ENCODE results near the gene PTPRN2. TPM values are rescaled to one million over a fixed set of nuclear protein-coding genes. Genes with fewer than 3 reads are reported as not detected.
"Not testable (repeated sequence)": the region's sequence is repeated elsewhere in the genome, so short reads cannot be mapped to it uniquely, and the experiment has no call there.

PTPRN2 gene
- total RNA-seq = under 1 TPM; 0.72 to 0.79 TPM

GRCh38 chr7:158587162-158588084 is at the start of gene PTPRN2:
Gene PTPRN2 (minus strand): TSS chr7:158587823.
- peaks cover 0 to 3% of the 10 kb centered on the region in 2 donors for H3K9me3 Mint-ChIP-seq
- peak within 1 kb of the TSS; percentile 62 to 71 for H3K4me3 Mint-ChIP-seq
- peak; percentile 85 to 86 for ATAC-seq (replicated peaks in 1 of 2)
- DNase-seq = peak; percentile 39 to 74
- no peak within 1 kb of the TSS for H3K27ac Mint-ChIP-seq
- peaks cover 5% of the 10 kb centered on the region for H3K4me1 Mint-ChIP-seq (ENCODE audit: low read depth)
- peaks cover 0 to 3% of the 10 kb centered on the region in 2 donors for H3K36me3 Mint-ChIP-seq (ENCODE audit: insufficient read depth in 2 of 2)
- peaks cover 56% of the 10 kb centered on the region for H3K27me3 Mint-ChIP-seq (ENCODE audit: low read depth)

DNA sequence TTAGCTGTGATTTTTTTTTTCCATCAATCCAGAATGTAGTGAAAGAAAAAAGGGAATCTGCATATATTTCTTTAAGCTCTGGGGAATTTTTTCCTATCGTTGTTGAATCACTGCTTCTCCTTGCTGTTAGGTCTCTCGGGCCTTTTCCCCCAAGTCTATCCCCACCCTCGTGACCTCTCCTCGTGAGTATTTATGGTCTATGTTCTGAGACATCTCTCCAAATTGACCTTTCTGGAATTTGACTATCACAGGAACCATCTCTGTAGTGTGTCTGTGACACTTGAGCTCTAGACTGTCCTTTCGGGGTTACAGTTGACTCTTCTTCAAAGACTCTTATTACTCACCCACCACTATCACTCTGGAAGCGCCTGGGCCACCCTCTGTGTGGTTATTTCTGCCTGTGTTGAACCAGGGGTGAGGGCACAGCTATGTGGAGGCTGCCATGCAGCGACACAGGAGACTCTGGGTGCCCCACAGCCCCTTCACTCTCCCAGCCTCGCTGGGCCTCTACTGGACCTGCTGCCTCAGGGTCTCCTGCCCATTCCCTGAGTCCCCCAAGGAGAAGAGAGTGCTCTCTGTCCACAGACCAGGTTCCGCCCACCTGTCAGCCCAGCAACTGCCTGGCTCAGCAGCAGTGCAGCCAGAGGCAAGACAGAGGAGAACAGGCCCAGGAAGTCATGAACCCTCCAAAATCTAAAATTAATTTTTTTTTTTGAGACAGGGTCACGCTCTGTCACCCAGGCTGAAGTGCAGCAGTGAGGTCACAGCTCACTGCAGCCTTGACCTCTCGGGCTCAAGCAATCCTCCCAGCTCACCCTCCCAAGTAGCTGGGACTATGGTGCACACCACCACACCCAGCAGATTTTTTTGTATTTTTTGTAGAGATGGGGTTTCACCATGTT is 45.7 kb upstream of the PTPRN2 start:
- peaks cover 8 to 40% of the 10 kb centered on the region in 2 donors for H3K36me3 Mint-ChIP-seq (ENCODE audit: insufficient read depth in 2 of 2)
- ATAC-seq (replicated peaks in 1 of 2) (peak; percentile 57 to 65), DNase-seq (no peak)
- no peak overlapping the region for H3K4me3 Mint-ChIP-seq
- peaks cover 6% of the 10 kb centered on the region for H3K4me1 Mint-ChIP-seq (ENCODE audit: low read depth)
- H3K27ac Mint-ChIP-seq = no peak overlapping the region
- H3K9me3 Mint-ChIP-seq = no peaks in the 10 kb centered on the region
- no peaks in the 10 kb centered on the region for H3K27me3 Mint-ChIP-seq (ENCODE audit: low read depth)

DNA sequence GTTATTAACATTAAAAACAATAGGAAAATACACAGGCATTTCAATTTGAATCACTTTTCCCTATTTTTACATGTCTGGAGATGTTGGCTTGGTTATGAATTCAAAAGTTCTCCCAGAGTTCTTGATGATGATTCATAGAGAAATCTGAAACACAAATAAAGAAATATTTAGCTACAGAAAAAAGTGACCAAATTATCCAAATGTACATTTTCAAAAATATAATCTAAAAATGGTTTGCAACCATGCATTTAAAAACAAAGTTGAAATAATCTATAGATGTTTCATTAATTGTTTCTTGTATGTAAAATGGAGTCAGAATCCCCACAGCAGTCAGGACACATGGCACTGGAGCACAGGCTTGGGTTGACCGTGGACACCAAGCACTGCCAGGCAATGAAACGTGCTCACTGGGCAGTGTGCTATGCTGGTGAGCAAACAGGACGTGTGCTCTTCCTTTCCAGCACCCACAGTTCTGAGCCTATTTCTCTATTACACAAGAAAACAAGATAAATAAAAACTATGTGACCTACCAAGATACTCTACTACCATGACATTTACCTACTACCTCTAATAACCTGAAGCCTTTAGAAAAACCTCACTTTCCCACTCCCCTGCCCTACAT is 44.1 kb upstream of the PTPRN2 start:
- DNase-seq (no peak), ATAC-seq (replicated peaks in 1 of 2) (no peak)
- Mint-ChIP-seq H3K4me1 (ENCODE audit: low read depth) (peaks cover 6% of the 10 kb centered on the region), H3K4me3 (no peak overlapping the region), H3K27me3 (ENCODE audit: low read depth) (no peaks in the 10 kb centered on the region), H3K27ac (no peak overlapping the region), H3K9me3 (no peaks in the 10 kb centered on the region), H3K36me3 (ENCODE audit: insufficient read depth in 2 of 2) (peaks cover 9 to 43% of the 10 kb centered on the region in 2 donors)

DNA sequence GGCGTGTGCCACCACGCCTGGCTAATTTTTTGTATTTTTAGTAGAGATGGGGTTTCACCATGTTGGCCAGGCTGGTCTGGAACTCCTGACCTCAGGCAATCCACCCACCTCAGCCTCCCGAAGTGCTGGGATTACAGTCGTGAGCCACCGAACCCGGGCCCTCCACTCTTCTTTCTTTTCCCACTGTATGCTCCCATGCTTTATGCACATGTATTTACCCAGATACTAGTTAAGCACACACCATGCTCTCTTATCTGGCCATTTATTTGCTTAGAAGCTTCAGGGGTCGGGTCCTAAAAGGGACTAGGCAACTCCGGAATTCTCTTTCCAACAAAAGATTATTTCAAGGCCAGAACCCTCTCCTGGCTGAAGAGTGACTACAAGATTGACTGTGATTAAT is 38.7 kb upstream of the PTPRN2 start:
- H3K27ac Mint-ChIP-seq; H3K4me3 Mint-ChIP-seq; H3K4me1 Mint-ChIP-seq (ENCODE audit: low read depth); DNase-seq; ATAC-seq (replicated peaks in 1 of 2); H3K9me3 Mint-ChIP-seq; H3K27me3 Mint-ChIP-seq (ENCODE audit: low read depth): not testable (repeated sequence)
- peaks cover 11 to 36% of the 10 kb centered on the region in 2 donors for H3K36me3 Mint-ChIP-seq (ENCODE audit: insufficient read depth in 2 of 2)

DNA sequence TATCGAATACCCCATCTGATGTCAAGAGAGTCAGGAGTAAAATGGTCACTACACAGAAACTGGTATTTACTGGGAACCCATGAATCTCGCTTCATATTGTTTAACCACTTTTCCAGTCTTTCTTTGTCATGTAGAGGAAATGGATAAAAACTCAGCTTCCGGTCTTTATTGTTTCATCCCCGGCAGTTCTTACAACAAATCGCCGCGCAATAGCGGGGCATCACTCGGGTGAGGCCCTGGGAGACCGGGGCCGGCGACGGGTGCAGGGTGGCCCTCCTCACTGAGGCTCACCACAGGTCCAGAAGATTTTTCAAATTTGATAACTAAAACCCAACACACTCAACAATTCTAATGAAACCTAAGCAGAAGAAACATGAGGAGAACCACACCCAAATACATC is 35.6 kb upstream of the PTPRN2 start:
- Mint-ChIP-seq H3K27me3 (ENCODE audit: low read depth) (no peaks in the 10 kb centered on the region), H3K36me3 (ENCODE audit: insufficient read depth in 2 of 2) (peaks cover 4 to 21% of the 10 kb centered on the region in 2 donors), H3K4me1 (ENCODE audit: low read depth) (no peaks in the 10 kb centered on the region), H3K9me3 (no peaks in the 10 kb centered on the region), H3K27ac (no peak overlapping the region), H3K4me3 (no peak overlapping the region)
- ATAC-seq (replicated peaks in 1 of 2) (no peak), DNase-seq (no peak)

- peaks cover 1 to 15% of the 10 kb centered on the region in 2 donors for H3K36me3 Mint-ChIP-seq (ENCODE audit: insufficient read depth in 2 of 2)
- no peaks in the 10 kb centered on the region for H3K27me3 Mint-ChIP-seq (ENCODE audit: low read depth)
- no peaks in the 10 kb centered on the region for H3K9me3 Mint-ChIP-seq
- H3K27ac Mint-ChIP-seq = no peak overlapping the region
- DNase-seq (no peak), ATAC-seq (replicated peaks in 1 of 2) (no peak)
- H3K4me3 Mint-ChIP-seq = no peak overlapping the region
- H3K4me1 Mint-ChIP-seq (ENCODE audit: low read depth) = no peaks in the 10 kb centered on the region
These were observed 33.3 kb upstream of the PTPRN2 start for GRCh38 chr7:158620839-158621441.

GRCh38 chr7:158620418-158620817 is 32.8 kb upstream of the PTPRN2 start:
- Mint-ChIP-seq H3K27ac (no peak overlapping the region), H3K4me3 (no peak overlapping the region), H3K9me3 (no peaks in the 10 kb centered on the region), H3K36me3 (ENCODE audit: insufficient read depth in 2 of 2) (peaks cover 1 to 15% of the 10 kb centered on the region in 2 donors), H3K27me3 (ENCODE audit: low read depth) (no peaks in the 10 kb centered on the region), H3K4me1 (ENCODE audit: low read depth) (no peaks in the 10 kb centered on the region)
- ATAC-seq (replicated peaks in 1 of 2) = no peak
- DNase-seq = no peak

- H3K27ac Mint-ChIP-seq = no peak overlapping the region
- ATAC-seq (replicated peaks in 1 of 2) = no peak
- H3K9me3 Mint-ChIP-seq = no peaks in the 10 kb centered on the region
- H3K4me1 Mint-ChIP-seq (ENCODE audit: low read depth) = no peaks in the 10 kb centered on the region
- H3K36me3 Mint-ChIP-seq (ENCODE audit: insufficient read depth in 2 of 2) = peaks cover under 1 to 13% of the 10 kb centered on the region in 2 donors
- no peak for DNase-seq
- no peak overlapping the region for H3K4me3 Mint-ChIP-seq
- no peaks in the 10 kb centered on the region for H3K27me3 Mint-ChIP-seq (ENCODE audit: low read depth)
These were observed 31.1 kb upstream of the PTPRN2 start for GRCh38 chr7:158618745-158619140.

GRCh38 chr7:158617737-158618128 is 30.1 kb upstream of the PTPRN2 start:
- no peak for ATAC-seq (replicated peaks in 1 of 2)
- Mint-ChIP-seq H3K27me3 (ENCODE audit: low read depth) (no peaks in the 10 kb centered on the region), H3K4me3 (no peak overlapping the region), H3K27ac (no peak overlapping the region), H3K4me1 (ENCODE audit: low read depth) (peaks cover 10% of the 10 kb centered on the region), H3K36me3 (ENCODE audit: insufficient read depth in 2 of 2) (peaks cover 2 to 6% of the 10 kb centered on the region in 2 donors), H3K9me3 (no peaks in the 10 kb centered on the region)
- DNase-seq = no peak

DNA sequence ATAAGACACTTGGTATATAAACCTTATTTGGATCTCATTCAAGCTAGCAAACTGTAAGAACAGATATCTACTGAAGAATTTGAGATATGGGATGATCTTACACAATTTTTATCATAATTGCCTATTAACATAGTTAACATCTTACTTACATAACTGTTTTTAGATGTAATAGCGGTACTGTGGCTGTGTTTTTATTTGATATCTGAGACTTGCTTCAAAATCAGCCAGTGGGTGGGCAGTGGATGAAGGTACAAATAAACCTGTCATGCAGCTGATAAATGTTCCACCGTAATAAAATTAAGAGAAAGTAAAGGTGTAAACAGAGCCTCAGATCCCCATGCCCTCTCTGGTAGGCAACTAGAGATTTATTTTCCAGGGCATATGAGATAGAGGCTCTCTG is 28.4 kb upstream of the PTPRN2 start:
- ATAC-seq (replicated peaks in 1 of 2) (no peak), DNase-seq (no peak)
- Mint-ChIP-seq H3K9me3 (no peaks in the 10 kb centered on the region), H3K4me1 (ENCODE audit: low read depth) (peaks cover 16% of the 10 kb centered on the region), H3K4me3 (no peak overlapping the region), H3K36me3 (ENCODE audit: insufficient read depth in 2 of 2) (peaks cover 2 to 8% of the 10 kb centered on the region in 2 donors), H3K27ac (no peak overlapping the region), H3K27me3 (ENCODE audit: low read depth) (no peaks in the 10 kb centered on the region)

- H3K4me3 Mint-ChIP-seq = no peak overlapping the region
- H3K36me3 Mint-ChIP-seq (ENCODE audit: insufficient read depth in 2 of 2) = peaks cover 2 to 10% of the 10 kb centered on the region in 2 donors
- DNase-seq (no peak), ATAC-seq (replicated peaks in 1 of 2) (peak in 1 of 2 donors; percentile 54)
- no peaks in the 10 kb centered on the region for H3K27me3 Mint-ChIP-seq (ENCODE audit: low read depth)
- H3K9me3 Mint-ChIP-seq = no peaks in the 10 kb centered on the region
- no peak overlapping the region for H3K27ac Mint-ChIP-seq
- peaks cover 16% of the 10 kb centered on the region for H3K4me1 Mint-ChIP-seq (ENCODE audit: low read depth)
These were observed 27.1 kb upstream of the PTPRN2 start for GRCh38 chr7:158614700-158615099.

GRCh38 chr7:158613481-158613880 is 25.9 kb upstream of the PTPRN2 start:
- DNase-seq = peak in 1 of 2 donors; percentile 12
- no peaks in the 10 kb centered on the region for H3K9me3 Mint-ChIP-seq
- no peaks in the 10 kb centered on the region for H3K27me3 Mint-ChIP-seq (ENCODE audit: low read depth)
- ATAC-seq (replicated peaks in 1 of 2) = peak; percentile 75 to 83
- H3K36me3 Mint-ChIP-seq (ENCODE audit: insufficient read depth in 2 of 2) = peaks cover 2 to 8% of the 10 kb centered on the region in 2 donors
- H3K27ac Mint-ChIP-seq = no peak overlapping the region
- peaks cover 16% of the 10 kb centered on the region for H3K4me1 Mint-ChIP-seq (ENCODE audit: low read depth)
- peak overlapping the region in 1 of 2 donors; percentile 37 for H3K4me3 Mint-ChIP-seq
